AG04449 (cell line): ENCODE measurements around the gene TEKT2.

ENCODE experiments used
- CTCF ChIA-PET: fragments of 350-600 bp; formaldehyde crosslinking; extraction: SDS; loops from one replicate; lab custom pipeline; 2021; ENCODE audit warnings: antibody characterized with exemption; lab: Yijun Ruan, JAX
- POLR2A ChIA-PET: fragments of 400-600, 350-600 bp; formaldehyde crosslinking; extraction: SDS; loops from one replicate; lab custom pipeline; 2020; ENCODE audit warnings: antibody characterized with exemption, inconsistent platforms; lab: Yijun Ruan, JAX
- DNase-seq: peaks from one replicate; pipeline ENCODE4 v3.0.0-alpha.2; 2010; ENCODE audit warnings: low read depth, low spot score
- H3K4me3 ChIP-seq: 2 replicates; pipeline ENCODE4 v1.5.1; 2011; ENCODE audit warnings: low read depth, mild to moderate bottlenecking, control low read depth, low read length
- CTCF ChIP-seq: IDR thresholded peaks from one replicate; pipeline ENCODE4 v1.5.1; 2011; ENCODE audit warnings: mild to moderate bottlenecking, moderate library complexity, low read length, control low read depth, inconsistent platforms; ENCODE audit not compliant: insufficient read depth; ENCODE audit errors: missing control alignments

Gene TEKT2

GRCh38 chr1:36101546-36101945, 17.7 kb downstream of the TEKT2 start:
- no peak for DNase-seq
- ChIA-PET CTCF (interaction anchor here (1.0 to 18.7 kb wide), 9 partner anchors 9 to 185 kb away, joined by 3 to 453 read pairs (median 33); partner anchors contain the start of gene TRAPPC3), POLR2A (no interaction called here)
- no peak overlapping the region for H3K4me3 ChIP-seq
- TF ChIP-seq CTCF = no peak

GRCh38 chr1:36106269-36106668, 22.4 kb downstream of the TEKT2 start:
- DNase-seq = no peak
- ChIA-PET CTCF (interaction anchor here (0.8 to 18.7 kb wide), 8 partner anchors 9 to 82 kb away, joined by 3 to 453 read pairs (median 5); partner anchors contain the start of gene TRAPPC3), POLR2A (interaction anchor here (0.5 to 2.2 kb wide), 2 partner anchors 27 to 40 kb away, joined by 5 to 8 read pairs; no protein-coding TSS in a partner anchor)

GRCh38 chr1:36107394-36107793, 23.5 kb downstream of the TEKT2 start:
- no peak for TF ChIP-seq CTCF
- H3K4me3 ChIP-seq = no peak overlapping the region
- ChIA-PET POLR2A (interaction anchor here (2.2 kb wide), 1 partner anchor 26 kb away, joined by 8 read pairs; no protein-coding TSS in a partner anchor), CTCF (interaction anchor here (0.8 to 18.7 kb wide), 6 partner anchors 9 to 54 kb away, joined by 3 to 453 read pairs (median 12); partner anchors contain the start of gene TRAPPC3)
- DNase-seq = no peak

More at GRCh38 chr1:36106269-36106668, 22.4 kb downstream of the TEKT2 start:
- no peak overlapping the region for H3K4me3 ChIP-seq
- no peak for TF ChIP-seq CTCF

GRCh38 chr1:36108314-36108713, 24.4 kb downstream of the TEKT2 start:
- H3K4me3 ChIP-seq = no peak overlapping the region
- DNase-seq = peak; percentile 73
- TF ChIP-seq CTCF = no peak
- ChIA-PET CTCF (interaction anchor here (1.3 to 18.7 kb wide), 5 partner anchors 8 to 41 kb away, joined by 4 to 453 read pairs (median 16); partner anchors contain the start of gene TRAPPC3), POLR2A (interaction anchor here (1.1 kb wide), 1 partner anchor 48 kb away, joined by 5 read pairs; no protein-coding TSS in a partner anchor)

- ChIA-PET CTCF (interaction anchor here (0.6 to 18.7 kb wide), 8 partner anchors 9 to 287 kb away, joined by 3 to 453 read pairs (median 4); partner anchors contain the start of gene TRAPPC3), POLR2A (interaction anchor here (0.7 to 1.1 kb wide), 2 partner anchors 10 to 48 kb away, joined by 3 to 5 read pairs; no protein-coding TSS in a partner anchor)
- no peak overlapping the region for H3K4me3 ChIP-seq
- no peak for DNase-seq
- no peak for TF ChIP-seq CTCF
These were observed 25.3 kb downstream of the TEKT2 start for GRCh38 chr1:36109041-36109679.

GRCh38 chr1:36111151-36111550, 27.3 kb downstream of the TEKT2 start:
- TF ChIP-seq CTCF = no peak
- ChIA-PET CTCF (interaction anchor here (0.7 to 3.6 kb wide), 6 partner anchors 11 to 77 kb away, joined by 3 to 15 read pairs (median 5); partner anchors contain the start of gene TRAPPC3), POLR2A (no interaction called here)
- H3K4me3 ChIP-seq = no peak overlapping the region
- DNase-seq = no peak
